IPS-18a (cell line): ENCODE data around the gene TMC1.

Experiments
- H3K27ac ChIP-seq: one replicate; pipeline ENCODE4 v1.5.1; 2013; ENCODE audit warnings: low read length
- H3K27me3 ChIP-seq: one replicate; pipeline ENCODE4 v1.6.1; 2013; ENCODE audit warnings: mild to moderate bottlenecking, low read length; ENCODE audit not compliant: control insufficient read depth, insufficient read depth
- H3K36me3 ChIP-seq: one replicate; pipeline ENCODE4 v1.6.1; 2013; ENCODE audit warnings: low read depth, low read length; ENCODE audit not compliant: control insufficient read depth
- H3K4me1 ChIP-seq: one replicate; pipeline ENCODE4 v1.6.1; 2013; ENCODE audit warnings: low read depth, low read length; ENCODE audit not compliant: control insufficient read depth
- H3K4me3 ChIP-seq: one replicate; pipeline ENCODE4 v1.5.1; 2013; ENCODE audit warnings: low read length
- H3K9ac ChIP-seq: one replicate; pipeline ENCODE4 v1.6.1; 2013; ENCODE audit warnings: mild to moderate bottlenecking, low read length, moderate library complexity
- H3K9me3 ChIP-seq: one replicate; pipeline ENCODE4 v1.6.1; 2013; ENCODE audit warnings: low read depth, low read length; ENCODE audit not compliant: control insufficient read depth

The TMC1 gene

DNA sequence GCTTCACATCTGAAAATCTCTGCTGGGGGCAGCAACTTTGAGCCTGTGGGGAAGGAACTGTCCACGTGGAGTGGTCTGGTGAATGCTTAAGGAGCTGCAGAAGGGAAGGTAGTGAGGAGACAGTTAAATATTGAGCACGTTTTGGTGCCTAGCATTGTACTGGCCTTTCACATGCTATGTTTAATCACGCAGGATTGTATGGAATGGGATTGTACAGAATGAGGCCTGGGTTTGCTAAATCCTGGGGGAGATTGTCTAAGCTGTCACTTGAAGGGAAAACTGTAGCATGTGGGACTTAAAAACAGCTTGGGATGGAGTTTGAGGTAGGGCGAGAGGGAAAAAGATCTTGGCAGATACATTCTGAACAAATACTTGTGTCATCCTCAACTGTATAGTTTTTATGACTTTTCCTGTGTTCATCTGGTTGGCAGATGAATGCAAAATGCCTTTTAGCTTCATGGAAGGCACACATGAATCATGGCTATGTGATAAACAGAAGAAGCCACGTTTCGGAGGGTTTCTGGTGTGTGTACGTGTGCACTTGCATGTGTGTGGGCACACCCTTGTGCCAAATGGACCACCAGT is 106.6 kb downstream of the TMC1 start:
- Histone ChIP-seq H3K9me3 (no peaks in the 10 kb centered on the region), H3K4me3 (no peak overlapping the region), H3K27ac (no peak overlapping the region), H3K4me1 (peaks cover 7% of the 10 kb centered on the region), H3K36me3 (no peaks in the 10 kb centered on the region), H3K9ac (no peak overlapping the region), H3K27me3 (no peaks in the 10 kb centered on the region)

DNA sequence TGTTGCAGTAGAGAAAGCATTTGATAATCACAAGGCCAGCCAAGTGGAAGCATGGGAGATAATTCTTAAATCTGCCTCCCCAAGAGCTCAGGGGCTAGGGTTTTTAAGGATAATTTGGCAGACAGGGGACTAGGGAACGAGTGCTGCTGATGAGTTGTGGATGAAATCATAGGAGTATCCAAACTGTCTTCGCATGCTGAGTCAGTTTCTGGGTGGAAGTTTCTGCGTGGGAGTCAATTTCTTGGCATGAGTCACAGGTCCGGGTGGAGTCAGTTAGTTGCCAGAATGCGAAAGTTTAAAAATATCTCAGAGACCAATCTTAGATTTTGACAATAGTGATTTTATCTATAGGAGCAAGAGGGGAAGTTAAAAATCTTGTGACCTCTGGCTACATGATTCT is 112.6 kb downstream of the TMC1 start:
- Histone ChIP-seq H3K9ac (no peak overlapping the region), H3K4me3 (no peak overlapping the region), H3K9me3 (peaks cover 14% of the 10 kb centered on the region), H3K4me1 (peaks cover 11% of the 10 kb centered on the region), H3K27ac (no peak overlapping the region), H3K27me3 (no peaks in the 10 kb centered on the region), H3K36me3 (peaks cover 4% of the 10 kb centered on the region)

DNA sequence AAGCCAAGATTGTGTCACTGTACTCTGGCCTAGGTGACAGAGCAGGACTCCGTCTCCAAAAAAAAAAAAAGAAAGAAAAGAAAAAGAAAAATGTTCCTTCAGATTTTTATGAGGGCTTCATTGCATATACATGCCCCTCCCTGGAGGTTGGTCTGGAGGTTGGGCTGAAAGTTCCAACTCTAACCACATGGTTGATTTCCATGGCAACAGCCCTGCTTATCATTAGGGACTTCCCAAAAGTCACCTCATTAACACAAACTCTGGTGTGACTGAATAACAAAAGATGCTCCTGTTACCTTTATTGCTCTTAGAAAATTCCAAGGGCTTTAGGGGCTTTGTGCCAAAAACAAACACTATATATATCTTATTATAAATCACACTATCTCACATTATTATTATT is 113.8 kb downstream of the TMC1 start:
- Histone ChIP-seq H3K9ac (peak overlapping the region; percentile 50), H3K4me3 (no peak overlapping the region), H3K9me3 (peaks cover 14% of the 10 kb centered on the region), H3K27ac (peak overlapping the region; percentile 85), H3K36me3 (peaks cover 4% of the 10 kb centered on the region), H3K27me3 (no peaks in the 10 kb centered on the region), H3K4me1 (peaks cover 11% of the 10 kb centered on the region)

DNA sequence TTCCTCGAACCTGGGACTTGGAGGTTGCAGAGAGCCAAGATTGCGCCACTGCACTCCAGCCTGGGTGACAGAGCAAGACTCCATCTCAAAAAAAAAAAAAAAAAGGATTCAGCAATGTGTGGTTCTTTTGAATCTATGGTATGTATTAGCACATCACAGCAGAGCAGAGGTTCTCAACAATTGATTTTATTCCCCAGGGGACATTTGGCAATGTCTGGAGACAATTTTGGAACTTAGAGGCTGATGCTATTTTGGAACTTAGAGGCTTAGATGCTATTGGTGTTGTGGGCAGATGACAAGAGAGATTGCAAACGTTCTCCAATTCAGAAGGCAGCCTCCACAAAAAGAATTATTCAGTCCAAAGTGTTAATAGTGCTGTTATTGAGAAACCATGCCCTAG is 115.2 kb downstream of the TMC1 start:
- no peaks in the 10 kb centered on the region for H3K27me3 ChIP-seq
- no peak overlapping the region for H3K4me3 ChIP-seq
- no peak overlapping the region for H3K9ac ChIP-seq
- H3K27ac ChIP-seq: no peak overlapping the region
- H3K9me3 ChIP-seq: peaks cover 14% of the 10 kb centered on the region
- H3K4me1 ChIP-seq: peaks cover 11% of the 10 kb centered on the region
- peaks cover 4% of the 10 kb centered on the region for H3K36me3 ChIP-seq

DNA sequence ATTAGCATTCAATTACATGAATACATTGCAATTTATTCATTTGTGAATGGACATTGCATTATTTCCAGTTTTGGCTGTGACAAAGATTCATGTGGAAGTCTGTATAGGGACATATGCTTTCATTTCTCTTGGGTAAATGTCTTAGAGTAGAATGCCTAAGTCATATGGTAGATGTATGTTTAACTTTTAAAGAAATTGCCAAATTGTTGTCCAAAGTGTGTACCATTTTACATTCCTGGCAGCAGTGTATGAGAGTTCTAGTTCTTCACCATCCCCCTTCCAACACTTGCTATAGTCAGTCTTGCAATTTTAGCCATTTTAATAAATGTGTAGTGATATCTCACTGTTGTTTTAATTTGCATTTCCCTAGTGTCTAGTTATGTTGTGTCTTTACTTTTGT is 122.2 kb downstream of the TMC1 start:
- Histone ChIP-seq H3K27me3 (no peaks in the 10 kb centered on the region), H3K9me3 (no peaks in the 10 kb centered on the region), H3K27ac (no peak overlapping the region), H3K4me1 (peaks cover 3% of the 10 kb centered on the region), H3K9ac (no peak overlapping the region), H3K4me3 (no peak overlapping the region), H3K36me3 (no peaks in the 10 kb centered on the region)

DNA sequence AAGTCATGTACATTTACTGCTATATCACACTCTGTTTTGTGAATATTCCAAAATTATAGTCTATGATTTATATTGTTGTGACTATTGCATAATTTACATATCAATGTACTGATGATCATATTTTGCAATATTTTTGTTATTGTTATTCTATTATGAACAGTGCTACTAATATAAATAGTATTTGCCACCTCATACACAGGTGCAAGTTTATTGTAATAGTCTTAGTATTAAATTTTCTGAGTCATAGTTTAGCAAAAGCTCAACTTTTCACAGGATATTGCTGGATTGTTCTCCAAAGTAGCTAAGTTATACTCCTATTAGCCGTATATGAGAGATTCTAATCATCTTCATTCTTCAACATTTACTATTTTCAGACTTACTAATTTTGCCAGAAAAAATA is 124.7 kb downstream of the TMC1 start:
- Histone ChIP-seq H3K9ac (no peak overlapping the region), H3K27me3 (no peaks in the 10 kb centered on the region), H3K4me3 (no peak overlapping the region), H3K36me3 (no peaks in the 10 kb centered on the region), H3K4me1 (peaks cover 5% of the 10 kb centered on the region), H3K9me3 (no peaks in the 10 kb centered on the region), H3K27ac (no peak overlapping the region)

DNA sequence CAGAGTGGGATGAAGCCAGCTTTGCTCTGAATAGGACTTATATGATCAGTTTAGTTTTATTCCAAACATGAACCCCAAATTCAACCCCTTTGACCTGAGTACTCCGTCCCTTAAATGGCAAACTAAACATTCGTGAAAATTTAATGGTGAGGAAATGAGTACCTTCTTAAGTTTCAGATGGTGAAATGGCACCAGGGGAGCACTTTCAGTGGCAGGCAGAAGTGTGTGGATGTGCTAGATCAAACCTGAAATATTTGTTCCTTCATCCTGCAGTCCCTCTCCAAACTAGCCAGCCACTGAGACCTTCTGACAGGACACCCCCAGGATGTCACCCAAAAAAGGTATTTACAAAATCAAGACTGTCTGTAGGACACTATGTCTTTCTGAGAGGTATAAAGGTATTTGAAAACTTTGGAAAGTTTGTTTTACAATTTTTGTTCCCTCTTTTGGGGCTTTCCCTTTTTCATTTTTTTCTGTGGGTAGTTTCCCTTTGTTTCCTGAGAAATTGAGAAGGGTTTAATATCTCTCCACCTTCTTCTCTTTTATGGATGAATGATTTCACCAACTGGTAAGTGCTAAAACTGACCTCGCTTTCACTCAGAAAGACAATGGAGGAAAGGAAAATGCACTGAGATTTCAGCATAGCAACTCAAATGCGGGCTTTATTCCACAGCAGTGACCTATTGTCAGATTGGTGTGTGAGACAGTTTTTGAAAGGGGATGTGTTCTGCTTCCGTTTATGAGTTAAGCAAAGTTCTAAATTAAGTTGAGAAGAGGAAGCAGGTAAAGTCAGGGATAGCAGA is 127.1 kb downstream of the TMC1 start:
- Histone ChIP-seq H3K9ac (no peak overlapping the region), H3K36me3 (no peaks in the 10 kb centered on the region), H3K27ac (no peak overlapping the region), H3K27me3 (no peaks in the 10 kb centered on the region), H3K4me1 (peaks cover 5% of the 10 kb centered on the region), H3K4me3 (no peak overlapping the region), H3K9me3 (no peaks in the 10 kb centered on the region)

DNA sequence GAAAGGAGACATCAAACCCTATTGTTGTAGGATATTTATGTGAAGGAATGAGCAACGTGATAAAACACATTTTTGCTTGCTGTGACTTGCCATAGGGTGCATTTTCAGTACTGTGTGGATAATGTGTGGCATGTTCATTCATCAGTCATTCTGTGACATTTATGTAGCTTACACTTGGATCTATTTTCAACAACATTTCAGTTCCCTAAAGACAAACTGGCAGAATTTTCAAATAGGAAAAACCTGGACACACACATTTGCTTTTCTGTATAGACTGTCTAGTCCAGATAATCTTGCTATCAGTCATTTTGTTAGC is 127.7 kb downstream of the TMC1 start:
- no peak overlapping the region for H3K27ac ChIP-seq
- H3K9ac ChIP-seq: no peak overlapping the region
- no peak overlapping the region for H3K4me3 ChIP-seq
- H3K4me1 ChIP-seq: peaks cover 5% of the 10 kb centered on the region
- no peaks in the 10 kb centered on the region for H3K27me3 ChIP-seq
- H3K36me3 ChIP-seq: no peaks in the 10 kb centered on the region
- H3K9me3 ChIP-seq: no peaks in the 10 kb centered on the region

DNA sequence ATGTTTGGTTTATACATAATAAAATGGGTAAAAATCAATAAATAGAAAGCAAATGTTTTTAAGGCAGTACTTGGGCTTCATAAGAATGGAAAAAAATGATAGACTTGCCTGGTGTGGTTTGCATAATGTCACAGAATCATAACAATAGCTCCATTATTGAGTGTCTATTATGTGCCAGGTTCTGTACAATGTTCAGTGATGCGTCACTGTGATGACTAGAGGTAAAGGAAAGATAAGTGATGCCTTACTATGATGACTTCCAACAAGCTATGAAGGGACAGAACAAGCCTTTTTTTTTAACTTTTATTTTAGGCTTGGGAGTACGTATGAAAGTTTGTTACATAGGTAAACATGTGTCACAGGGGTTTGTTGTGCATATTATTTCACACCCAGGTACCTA is 128.8 kb downstream of the TMC1 start:
- H3K9me3 ChIP-seq: no peaks in the 10 kb centered on the region
- H3K4me1 ChIP-seq: peaks cover 5% of the 10 kb centered on the region
- H3K27ac ChIP-seq: no peak overlapping the region
- H3K9ac ChIP-seq: no peak overlapping the region
- H3K4me3 ChIP-seq: no peak overlapping the region
- H3K27me3 ChIP-seq: no peaks in the 10 kb centered on the region
- no peaks in the 10 kb centered on the region for H3K36me3 ChIP-seq

DNA sequence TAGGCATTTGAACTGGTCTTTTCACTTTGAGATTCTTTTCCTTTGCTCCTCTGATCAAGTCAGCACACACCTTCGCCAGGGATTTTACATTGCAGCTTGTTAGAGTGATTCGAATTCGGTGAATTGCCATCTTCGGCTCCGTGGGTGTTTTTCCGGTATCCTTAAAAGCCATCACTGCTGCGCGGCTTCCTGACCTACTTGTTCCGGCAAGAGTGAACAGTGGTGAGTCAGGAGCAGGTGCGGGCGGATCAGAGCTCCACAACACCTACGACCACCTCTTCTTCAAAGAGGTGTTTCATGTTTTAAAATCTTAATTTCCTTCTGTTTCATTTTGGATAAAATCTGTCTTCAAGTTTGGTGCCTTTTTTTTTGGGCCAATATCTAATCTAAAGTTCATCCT is 134.6 kb downstream of the TMC1 start:
- Histone ChIP-seq H3K36me3 (no peaks in the 10 kb centered on the region), H3K9me3 (no peaks in the 10 kb centered on the region), H3K27me3 (no peaks in the 10 kb centered on the region), H3K27ac (no peak overlapping the region), H3K4me1 (no peaks in the 10 kb centered on the region), H3K9ac (no peak overlapping the region), H3K4me3 (no peak overlapping the region)

DNA sequence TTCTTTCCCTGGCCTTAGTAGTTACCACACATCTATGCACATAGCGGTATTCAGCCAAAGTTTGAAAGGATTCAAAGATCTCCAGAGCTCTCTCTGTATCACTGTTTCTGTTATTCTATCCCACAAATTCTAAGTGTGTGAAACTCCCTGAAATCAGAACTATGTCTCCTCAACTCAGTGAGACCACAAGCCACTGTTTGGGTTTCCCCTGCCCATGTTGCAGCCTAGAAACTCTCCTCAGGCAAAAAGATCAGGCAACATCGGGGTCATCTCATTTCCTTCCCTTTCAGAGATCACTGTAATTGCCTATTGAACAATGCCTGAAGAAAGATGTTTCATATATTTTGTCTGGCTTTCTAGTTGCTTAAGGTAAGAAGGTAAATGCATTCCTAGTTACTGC is 135.6 kb downstream of the TMC1 start:
- Histone ChIP-seq H3K4me3 (no peak overlapping the region), H3K27me3 (no peaks in the 10 kb centered on the region), H3K9me3 (no peaks in the 10 kb centered on the region)

DNA sequence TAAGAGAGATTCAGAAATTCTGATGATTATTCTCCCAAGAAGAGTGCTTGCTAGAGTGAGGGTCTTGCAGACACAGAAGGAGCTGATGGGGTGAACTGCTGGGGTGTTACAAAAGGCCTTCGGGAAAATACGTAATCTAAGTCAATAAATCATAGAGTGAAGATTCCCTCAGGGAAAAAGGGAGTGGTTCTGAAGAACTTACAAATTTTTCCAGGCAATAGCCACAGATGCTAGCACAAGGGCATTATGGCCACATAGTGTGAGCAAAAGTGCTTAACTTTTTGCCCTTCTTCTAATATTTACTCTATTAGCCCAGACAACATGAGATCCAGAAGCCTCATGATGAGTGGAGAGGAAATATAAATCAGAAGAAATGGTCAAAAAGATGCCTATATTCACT is 137.3 kb downstream of the TMC1 start:
- H3K9me3 ChIP-seq: no peaks in the 10 kb centered on the region
- no peaks in the 10 kb centered on the region for H3K27me3 ChIP-seq
- H3K4me1 ChIP-seq: no peaks in the 10 kb centered on the region
- H3K9ac ChIP-seq: no peak overlapping the region
- no peak overlapping the region for H3K4me3 ChIP-seq
- no peaks in the 10 kb centered on the region for H3K36me3 ChIP-seq
- H3K27ac ChIP-seq: no peak overlapping the region

More for the DNA sequence above, 135.6 kb downstream of the TMC1 start:
- Histone ChIP-seq H3K9ac (no peak overlapping the region), H3K27ac (no peak overlapping the region), H3K4me1 (no peaks in the 10 kb centered on the region), H3K36me3 (no peaks in the 10 kb centered on the region)
